ENCODE results near the gene PTOV1. TPM values are rescaled to one million over a fixed set of nuclear protein-coding genes. Genes with fewer than 3 reads are reported as not detected.

PTOV1 gene
- total and polyA plus RNA-seq, 2 of the 13 experiments (the other 11 are each of a cell fraction or from before 2014, with no cell fraction given): 63.5 to 68.5 TPM

DNA sequence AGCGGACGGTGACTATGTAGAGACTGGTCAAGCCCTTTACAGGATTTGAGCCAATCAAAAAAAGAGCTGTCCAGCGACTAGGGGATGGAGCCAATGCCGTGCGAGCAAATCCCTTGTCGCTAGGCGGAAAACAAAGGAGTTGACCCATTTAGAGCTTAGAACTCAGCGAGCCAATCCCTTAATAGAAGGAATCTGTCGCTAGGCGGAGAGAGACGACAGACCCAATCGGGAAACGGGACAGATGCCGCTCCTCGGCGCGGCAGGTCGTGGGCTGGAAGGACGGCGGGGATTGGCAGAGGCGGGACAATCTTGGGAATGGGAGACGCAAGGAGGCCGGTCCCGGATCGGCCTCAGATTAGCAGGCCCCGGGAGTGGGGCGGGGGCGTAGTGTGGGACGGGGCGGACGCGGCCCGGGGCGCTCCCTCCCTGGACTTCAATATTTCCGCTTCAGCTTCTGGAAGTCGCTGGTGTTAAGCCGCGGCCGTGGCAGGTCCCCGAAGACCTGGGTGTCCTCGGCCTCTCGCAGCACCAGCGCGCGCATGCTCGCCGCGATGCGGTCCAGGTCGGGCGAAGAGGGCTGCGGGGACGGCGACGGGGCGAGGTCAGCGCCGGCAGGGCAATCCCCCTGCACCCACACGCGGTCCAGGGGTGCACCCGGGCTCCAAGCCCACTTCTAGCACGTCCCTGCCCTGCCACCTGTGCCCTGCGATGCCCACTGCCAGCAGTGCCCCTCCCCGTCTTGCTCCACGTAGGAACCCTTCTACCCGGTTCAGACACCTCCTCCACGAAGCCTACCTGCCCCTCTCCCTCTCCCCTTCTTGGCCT lies 18.7 kb downstream of the PTOV1 start (continued):
- peak; percentile 93 for TF ChIP-seq AKAP8 (CRISPR knock-in tag; IDR thresholded peaks at IDR 0.05)
- no peak for TF ChIP-seq ZNF136 (CRISPR knock-in tag; IDR thresholded peaks at IDR 0.05; ENCODE audit: low read depth)
- TF ChIP-seq TOE1 (CRISPR knock-in tag; IDR thresholded peaks at IDR 0.05): no peak
- no peak for TF ChIP-seq ZNF282 (IDR thresholded peaks at IDR 0.05; ENCODE audit: partially characterized antibody)
- peak; percentile 82 for TF ChIP-seq ZNF782 (CRISPR knock-in tag; IDR thresholded peaks at IDR 0.05; ENCODE audit: borderline replicate concordance)
- no peak for TF ChIP-seq DNMT1 (CRISPR knock-in tag; IDR thresholded peaks at IDR 0.05)
- peak; percentile 87 for TF ChIP-seq AGO2 (optimal IDR thresholded peaks at IDR 0.05; ENCODE audit: low read depth, low read length)
- TF ChIP-seq ARID2 (CRISPR knock-in tag; IDR thresholded peaks at IDR 0.05; ENCODE audit: borderline replicate concordance): no peak
- TF ChIP-seq KLF15 (CRISPR knock-in tag; IDR thresholded peaks at IDR 0.05; ENCODE audit: borderline replicate concordance): peak; percentile 65; the same call in 1 of the 2 replicates
- no peak; the same call in 1 of the 2 replicates for TF ChIP-seq SMAD3 (CRISPR knock-in tag; IDR thresholded peaks at IDR 0.05)
- 0 out of 2 replicates have a peak, but pooled peaks have one; percentile 21 for TF ChIP-seq ZNF326 (CRISPR knock-in tag; IDR thresholded peaks at IDR 0.05; ENCODE audit: borderline replicate concordance)
- peak; percentile 76 for TF ChIP-seq HOXD1 (CRISPR knock-in tag; IDR thresholded peaks at IDR 0.05)
- TF ChIP-seq, protein P1, sequence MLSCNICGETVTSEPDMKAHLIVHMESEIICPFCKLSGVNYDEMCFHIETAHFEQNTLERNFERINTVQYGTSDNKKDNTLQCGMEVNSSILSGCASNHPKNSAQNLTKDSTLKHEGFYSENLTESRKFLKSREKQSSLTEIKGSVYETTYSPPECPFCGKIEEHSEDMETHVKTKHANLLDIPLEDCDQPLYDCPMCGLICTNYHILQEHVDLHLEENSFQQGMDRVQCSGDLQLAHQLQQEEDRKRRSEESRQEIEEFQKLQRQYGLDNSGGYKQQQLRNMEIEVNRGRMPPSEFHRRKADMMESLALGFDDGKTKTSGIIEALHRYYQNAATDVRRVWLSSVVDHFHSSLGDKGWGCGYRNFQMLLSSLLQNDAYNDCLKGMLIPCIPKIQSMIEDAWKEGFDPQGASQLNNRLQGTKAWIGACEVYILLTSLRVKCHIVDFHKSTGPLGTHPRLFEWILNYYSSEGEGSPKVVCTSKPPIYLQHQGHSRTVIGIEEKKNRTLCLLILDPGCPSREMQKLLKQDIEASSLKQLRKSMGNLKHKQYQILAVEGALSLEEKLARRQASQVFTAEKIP (CRISPR knock-in tag; IDR thresholded peaks at IDR 0.05; ENCODE audit: borderline replicate concordance): no peak
- TF ChIP-seq, protein P2, sequence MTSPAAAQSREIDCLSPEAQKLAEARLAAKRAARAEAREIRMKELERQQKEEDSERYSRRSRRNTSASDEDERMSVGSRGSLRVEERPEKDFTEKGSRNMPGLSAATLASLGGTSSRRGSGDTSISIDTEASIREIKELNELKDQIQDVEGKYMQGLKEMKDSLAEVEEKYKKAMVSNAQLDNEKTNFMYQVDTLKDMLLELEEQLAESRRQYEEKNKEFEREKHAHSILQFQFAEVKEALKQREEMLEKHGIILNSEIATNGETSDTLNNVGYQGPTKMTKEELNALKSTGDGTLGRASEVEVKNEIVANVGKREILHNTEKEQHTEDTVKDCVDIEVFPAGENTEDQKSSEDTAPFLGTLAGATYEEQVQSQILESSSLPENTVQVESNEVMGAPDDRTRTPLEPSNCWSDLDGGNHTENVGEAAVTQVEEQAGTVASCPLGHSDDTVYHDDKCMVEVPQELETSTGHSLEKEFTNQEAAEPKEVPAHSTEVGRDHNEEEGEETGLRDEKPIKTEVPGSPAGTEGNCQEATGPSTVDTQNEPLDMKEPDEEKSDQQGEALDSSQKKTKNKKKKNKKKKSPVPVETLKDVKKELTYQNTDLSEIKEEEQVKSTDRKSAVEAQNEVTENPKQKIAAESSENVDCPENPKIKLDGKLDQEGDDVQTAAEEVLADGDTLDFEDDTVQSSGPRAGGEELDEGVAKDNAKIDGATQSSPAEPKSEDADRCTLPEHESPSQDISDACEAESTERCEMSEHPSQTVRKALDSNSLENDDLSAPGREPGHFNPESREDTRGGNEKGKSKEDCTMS (CRISPR knock-in tag; conservative IDR thresholded peaks at IDR 0.05): no peak
- no peak for TF ChIP-seq RAD51 (IDR thresholded peaks at IDR 0.05; ENCODE audit: borderline replicate concordance)
- TF ChIP-seq ZNF674 (CRISPR knock-in tag; IDR thresholded peaks at IDR 0.05; ENCODE audit: low read depth): no peak
- TF ChIP-seq, protein P3, sequence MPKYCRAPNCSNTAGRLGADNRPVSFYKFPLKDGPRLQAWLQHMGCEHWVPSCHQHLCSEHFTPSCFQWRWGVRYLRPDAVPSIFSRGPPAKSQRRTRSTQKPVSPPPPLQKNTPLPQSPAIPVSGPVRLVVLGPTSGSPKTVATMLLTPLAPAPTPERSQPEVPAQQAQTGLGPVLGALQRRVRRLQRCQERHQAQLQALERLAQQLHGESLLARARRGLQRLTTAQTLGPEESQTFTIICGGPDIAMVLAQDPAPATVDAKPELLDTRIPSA (CRISPR knock-in tag; IDR thresholded peaks at IDR 0.05; ENCODE audit: borderline replicate concordance): 0 out of 2 replicates have a peak, but pooled peaks have one; percentile 46
- no peak for TF ChIP-seq ZNF709 (CRISPR knock-in tag; IDR thresholded peaks at IDR 0.05)
- peak; percentile 86 for TF ChIP-seq ATF1 (CRISPR knock-in tag; IDR thresholded peaks at IDR 0.05)
- TF ChIP-seq ZBTB7B (CRISPR knock-in tag; IDR thresholded peaks at IDR 0.05): no peak
- TF ChIP-seq ZNF644 (CRISPR knock-in tag; IDR thresholded peaks at IDR 0.05; ENCODE audit: low read depth): no peak
- TF ChIP-seq GABPA (IDR thresholded peaks at IDR 0.05; ENCODE audit: low read depth, low read length): peak; percentile 19; the same call in 1 of the 2 replicates
- peak; percentile 65 for TF ChIP-seq GABPA (CRISPR knock-in tag; IDR thresholded peaks at IDR 0.05; ENCODE audit: low read depth)
- TF ChIP-seq ZC3H13 (CRISPR knock-in tag; IDR thresholded peaks at IDR 0.05): peak; percentile 53
- no peak for TF ChIP-seq NONO (IDR thresholded peaks at IDR 0.05)
- no peak for TF ChIP-seq NONO (CRISPR knock-in tag; conservative IDR thresholded peaks at IDR 0.05)
- TF ChIP-seq SATB2 (CRISPR knock-in tag; IDR thresholded peaks at IDR 0.05): no peak

All from HepG2 (cell line).